Skeletal muscle satellite cell (primary cell): ENCODE results near the gene ASTN2.

ENCODE experiments used
- H3K27me3 ChIP-seq: 2 replicates; pipeline ENCODE4 v1.7.0; 2013; ENCODE audit warnings: low read length; ENCODE audit not compliant: control insufficient read depth, insufficient read depth
- H3K36me3 ChIP-seq: 2 replicates; pipeline ENCODE4 v1.7.0; 2013; ENCODE audit warnings: mild to moderate bottlenecking, control low read depth, low read length; ENCODE audit not compliant: insufficient read depth
- H3K4me1 ChIP-seq: 2 replicates; pipeline ENCODE4 v1.7.0; 2013; ENCODE audit warnings: low read length; ENCODE audit not compliant: control insufficient read depth, insufficient read depth
- H3K4me2 ChIP-seq: 2 replicates; pipeline ENCODE4 v1.7.0; 2013; ENCODE audit warnings: mild to moderate bottlenecking, low read length
- H3K4me3 ChIP-seq: 2 replicates; pipeline ENCODE4 v1.7.0; 2013; ENCODE audit warnings: low read length
- H3K9ac ChIP-seq: 2 replicates; pipeline ENCODE4 v1.7.0; 2013; ENCODE audit warnings: mild to moderate bottlenecking, low read depth, low read length, moderate library complexity
- H3K9me3 ChIP-seq: replicated peaks from 2 replicates; pipeline ENCODE4 v1.7.0; 2013; ENCODE audit warnings: mild to moderate bottlenecking, control low read depth, low read length

The ASTN2 gene

DNA sequence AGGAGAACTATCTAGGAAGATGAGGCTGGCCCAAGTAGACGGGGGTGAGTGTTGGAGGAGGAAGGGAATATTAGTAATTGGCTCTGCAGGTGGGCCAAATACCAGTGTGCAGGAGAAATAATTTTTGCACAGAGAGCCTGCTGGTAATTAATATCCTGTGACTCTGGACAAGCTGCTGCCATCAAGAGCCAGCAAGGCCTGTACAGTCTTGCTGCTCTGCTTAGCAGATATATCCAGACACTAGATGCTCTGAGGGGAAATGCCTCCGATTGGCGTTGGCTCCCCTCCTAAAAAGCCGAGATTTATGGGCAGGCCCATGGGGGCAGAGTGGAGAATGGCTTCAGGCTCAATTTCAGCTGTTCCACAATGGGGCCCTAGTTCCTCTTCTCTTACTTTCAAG, 29.6 kb upstream of the ASTN2 start:
- peaks cover 14% of the 10 kb centered on the region for H3K27me3 ChIP-seq
- no peak overlapping the region for H3K9ac ChIP-seq
- H3K36me3 ChIP-seq = no peaks in the 10 kb centered on the region
- no peaks in the 10 kb centered on the region for H3K4me1 ChIP-seq
- no peaks in the 10 kb centered on the region for H3K9me3 ChIP-seq
- no peak overlapping the region for H3K4me2 ChIP-seq
- H3K4me3 ChIP-seq = no peak overlapping the region

DNA sequence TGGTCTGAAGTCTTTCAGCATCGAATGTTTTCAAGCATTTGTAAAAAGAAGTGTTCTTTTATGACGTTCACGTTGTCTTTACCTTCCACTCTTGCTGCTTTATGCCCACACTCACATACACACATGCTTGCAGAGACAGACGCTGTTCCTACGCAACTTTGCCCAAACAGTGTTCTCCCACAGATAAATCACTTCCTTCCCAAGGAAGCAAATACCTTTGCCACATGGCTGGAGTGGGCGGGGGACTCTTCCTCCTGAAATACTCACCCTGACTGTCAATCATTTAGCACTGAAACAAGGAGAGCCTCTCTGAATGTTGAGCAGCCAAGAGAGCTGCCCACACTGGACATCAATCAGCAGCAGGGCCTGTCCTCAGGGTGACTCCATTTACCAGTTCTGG, 22.4 kb upstream of the ASTN2 start:
- no peak overlapping the region for H3K9ac ChIP-seq
- H3K36me3 ChIP-seq = no peaks in the 10 kb centered on the region
- no peaks in the 10 kb centered on the region for H3K9me3 ChIP-seq
- H3K4me2 ChIP-seq = no peak overlapping the region
- no peak overlapping the region for H3K4me3 ChIP-seq
- H3K27me3 ChIP-seq = no peaks in the 10 kb centered on the region
- H3K4me1 ChIP-seq = no peaks in the 10 kb centered on the region

GRCh38 chr9:117435630-117436261, 20.9 kb upstream of the ASTN2 start:
- no peaks in the 10 kb centered on the region for H3K4me1 ChIP-seq
- H3K9ac ChIP-seq = no peak overlapping the region
- no peak overlapping the region for H3K4me3 ChIP-seq
- H3K9me3 ChIP-seq = no peaks in the 10 kb centered on the region
- no peak overlapping the region for H3K4me2 ChIP-seq
- no peaks in the 10 kb centered on the region for H3K36me3 ChIP-seq
- H3K27me3 ChIP-seq = no peaks in the 10 kb centered on the region

DNA sequence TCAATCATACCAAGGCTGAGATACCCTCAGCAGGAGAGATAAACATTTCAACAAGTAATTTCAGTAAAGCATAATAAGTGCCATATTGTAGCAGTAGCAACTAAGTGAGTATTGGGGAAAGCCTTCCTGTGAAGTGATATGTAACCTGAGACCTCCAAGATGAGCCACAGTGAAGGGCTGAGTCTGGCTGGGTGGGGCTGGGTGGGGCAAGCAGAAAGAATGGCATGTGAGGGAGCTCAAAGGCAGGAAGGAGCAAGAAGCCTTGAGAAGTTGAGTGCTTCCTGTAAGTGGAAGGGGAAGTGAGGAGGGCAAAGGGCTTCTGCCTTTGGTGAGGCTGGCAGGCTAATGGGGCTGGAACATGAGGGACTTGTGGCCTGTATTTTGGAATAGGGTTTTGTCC, 19.7 kb upstream of the ASTN2 start:
- Histone ChIP-seq H3K4me1 (no peaks in the 10 kb centered on the region), H3K4me3 (no peak overlapping the region), H3K36me3 (no peaks in the 10 kb centered on the region), H3K4me2 (no peak overlapping the region), H3K9me3 (no peaks in the 10 kb centered on the region), H3K27me3 (no peaks in the 10 kb centered on the region), H3K9ac (no peak overlapping the region)

DNA sequence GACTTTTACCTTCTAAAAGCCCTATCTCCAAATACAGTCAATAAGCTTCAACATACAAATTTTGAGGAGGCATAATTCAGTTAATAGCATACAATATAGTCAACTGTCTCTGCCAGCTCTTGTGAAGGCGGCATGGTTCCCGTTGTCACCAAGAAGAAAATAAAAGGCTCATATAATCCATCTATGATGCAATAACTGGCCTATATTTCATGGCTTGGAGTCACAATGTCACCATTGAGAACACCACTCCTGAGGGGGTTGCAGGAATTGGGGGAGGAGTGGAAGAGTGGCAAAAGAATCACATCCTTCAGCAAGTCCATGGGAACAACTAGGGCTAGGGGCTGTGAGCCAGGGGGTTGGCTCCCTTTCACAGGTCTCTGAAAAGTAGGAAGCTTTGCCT, 16.0 kb upstream of the ASTN2 start:
- H3K36me3 ChIP-seq = no peaks in the 10 kb centered on the region
- no peak overlapping the region for H3K4me2 ChIP-seq
- H3K9ac ChIP-seq = no peak overlapping the region
- no peak overlapping the region for H3K4me3 ChIP-seq
- H3K9me3 ChIP-seq = no peaks in the 10 kb centered on the region
- H3K27me3 ChIP-seq = no peaks in the 10 kb centered on the region
- no peaks in the 10 kb centered on the region for H3K4me1 ChIP-seq

DNA sequence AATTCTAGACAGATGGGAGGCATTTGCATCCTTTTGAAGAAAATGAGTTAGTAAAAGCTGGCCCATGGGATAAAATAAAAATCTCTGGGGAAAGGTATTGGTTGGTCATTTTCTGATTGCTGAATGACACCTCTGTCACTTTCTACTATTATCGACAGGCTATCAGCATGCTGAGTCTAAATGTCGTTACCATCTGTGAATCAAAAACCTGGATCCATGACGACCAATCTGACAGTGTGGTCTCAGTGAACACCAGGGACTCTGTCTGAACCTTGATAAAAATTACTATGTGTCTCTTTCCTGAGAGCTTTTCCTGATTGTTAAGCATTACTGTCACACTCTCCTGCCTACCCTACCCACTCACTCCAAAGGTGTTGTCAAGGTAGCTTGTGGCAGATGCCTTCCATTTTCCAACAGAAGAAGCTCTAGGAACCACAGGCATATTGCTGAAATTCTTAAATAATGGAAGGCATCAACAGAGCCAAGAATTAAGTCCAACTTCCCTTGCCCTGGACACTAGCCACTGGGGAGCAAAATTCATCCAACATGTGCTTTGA, 12.6 kb upstream of the ASTN2 start:
- no peaks in the 10 kb centered on the region for H3K4me1 ChIP-seq
- no peak overlapping the region for H3K9ac ChIP-seq
- no peaks in the 10 kb centered on the region for H3K9me3 ChIP-seq
- no peak overlapping the region for H3K4me2 ChIP-seq
- H3K27me3 ChIP-seq = peaks cover 4% of the 10 kb centered on the region
- no peak overlapping the region for H3K4me3 ChIP-seq
- no peaks in the 10 kb centered on the region for H3K36me3 ChIP-seq

DNA sequence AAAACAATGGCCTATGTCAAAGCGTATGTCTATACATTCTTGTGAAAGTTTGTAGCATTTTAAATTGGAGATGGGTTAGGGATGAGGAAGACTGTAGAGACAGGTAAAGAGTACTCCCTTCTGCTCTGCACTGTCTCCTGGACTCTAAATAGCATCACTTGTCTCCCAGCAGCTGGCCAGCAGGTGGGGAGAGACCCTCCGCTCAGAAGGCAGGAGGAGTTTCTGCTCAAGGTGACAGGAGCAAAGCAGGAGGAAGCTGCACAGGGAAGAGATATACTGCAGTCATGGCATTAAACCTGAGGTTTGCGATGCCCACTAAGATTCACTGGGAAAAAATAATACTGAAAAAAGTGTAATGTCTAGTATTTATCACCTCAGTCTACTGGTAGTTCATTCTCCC, 10.7 kb upstream of the ASTN2 start:
- Histone ChIP-seq H3K9ac (no peak overlapping the region), H3K4me1 (no peaks in the 10 kb centered on the region), H3K4me2 (no peak overlapping the region), H3K27me3 (peaks cover 6% of the 10 kb centered on the region), H3K9me3 (no peaks in the 10 kb centered on the region), H3K4me3 (no peak overlapping the region), H3K36me3 (no peaks in the 10 kb centered on the region)

- Histone ChIP-seq H3K9ac (no peak overlapping the region), H3K9me3 (no peaks in the 10 kb centered on the region), H3K27me3 (peaks cover 9% of the 10 kb centered on the region), H3K4me2 (no peak overlapping the region), H3K4me3 (no peak overlapping the region), H3K4me1 (no peaks in the 10 kb centered on the region), H3K36me3 (no peaks in the 10 kb centered on the region)
Observed at GRCh38 chr9:117424291-117424690, 9.4 kb upstream of the ASTN2 start.

DNA sequence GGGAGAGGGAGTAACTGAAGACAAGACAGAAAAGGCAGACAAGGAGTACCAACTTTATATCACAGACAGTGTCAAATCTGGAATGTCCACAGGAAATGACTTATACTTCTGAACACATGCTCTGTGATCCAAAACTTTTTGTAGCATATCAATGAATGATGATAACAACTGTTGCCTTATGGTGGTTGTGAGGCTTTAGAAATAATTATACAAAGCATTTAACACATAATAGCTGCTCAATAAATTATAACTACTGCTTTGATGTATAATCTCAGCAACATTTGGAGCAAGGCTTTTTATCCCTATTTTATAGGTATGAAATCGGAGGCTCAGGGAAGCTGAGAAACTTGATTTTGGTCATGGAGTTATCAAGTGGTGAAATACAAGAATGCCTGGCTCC, 3.3 kb upstream of the ASTN2 start:
- Histone ChIP-seq H3K4me2 (no peak overlapping the region), H3K4me3 (no peak overlapping the region), H3K36me3 (no peaks in the 10 kb centered on the region), H3K9ac (no peak overlapping the region), H3K9me3 (no peaks in the 10 kb centered on the region), H3K27me3 (peaks cover 45% of the 10 kb centered on the region), H3K4me1 (peaks cover 9% of the 10 kb centered on the region)

GRCh38 chr9:117416856-117417255, 2.0 kb upstream of the ASTN2 start:
- Histone ChIP-seq H3K27me3 (peaks cover 57% of the 10 kb centered on the region), H3K4me3 (no peak overlapping the region), H3K9ac (no peak overlapping the region), H3K4me2 (no peak overlapping the region), H3K4me1 (peaks cover 9% of the 10 kb centered on the region), H3K36me3 (no peaks in the 10 kb centered on the region), H3K9me3 (no peaks in the 10 kb centered on the region)

DNA sequence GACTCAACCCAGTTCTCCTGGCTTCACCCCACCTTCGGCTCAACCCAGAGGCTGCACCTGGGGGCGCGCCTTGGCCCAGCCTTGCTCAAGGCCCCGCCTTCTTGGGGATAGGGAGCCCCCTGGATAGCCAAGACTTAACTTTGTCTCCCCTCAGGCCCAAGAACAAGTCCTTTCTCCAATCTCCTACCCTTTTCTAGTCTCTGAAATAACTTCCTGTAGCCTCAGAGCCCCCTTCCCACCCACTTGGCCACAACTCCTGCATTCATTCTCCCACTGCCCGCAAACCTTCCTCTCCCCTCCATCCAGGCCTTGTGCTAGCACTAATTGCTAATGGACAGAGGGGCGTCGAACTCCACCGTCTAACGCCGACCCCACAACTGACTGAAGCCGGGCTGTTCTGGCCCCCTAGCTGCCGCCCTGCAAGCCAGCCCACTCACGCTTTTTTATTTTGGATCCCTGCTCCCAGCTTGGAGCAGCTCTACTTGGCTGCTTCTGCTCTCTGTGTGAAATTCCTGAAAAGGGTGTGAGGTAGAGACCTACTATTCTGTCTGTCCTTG, 579 bp upstream of the ASTN2 start:
- H3K27me3 ChIP-seq = peaks cover 54% of the 10 kb centered on the region
- no peak overlapping the region for H3K4me3 ChIP-seq
- H3K9ac ChIP-seq = no peak overlapping the region
- H3K4me1 ChIP-seq = peaks cover 9% of the 10 kb centered on the region
- H3K36me3 ChIP-seq = no peaks in the 10 kb centered on the region
- H3K9me3 ChIP-seq = no peaks in the 10 kb centered on the region
- H3K4me2 ChIP-seq = peak overlapping the region; percentile 85
